Tongue (tissue), 2 donors: Measurements from ENCODE around the gene CPNE4. TPM values are rescaled to one million over a fixed set of nuclear protein-coding genes. Genes with fewer than 3 reads are reported as not detected.
"Not testable (repeated sequence)": the region's sequence is repeated elsewhere in the genome, so short reads cannot be mapped to it uniquely, and the experiment has no call there.

Experiments
- DNase-seq: peaks from one replicate; pipeline ENCODE4 v3.0.0-alpha.2; 2015
- total RNA-seq: library from RNA; depleted of rRNA; stranded (reverse); fragments of >200 nt; gene quantifications from one replicate; pipeline ENCODE4 v1.2.3, GENCODE V29; 2014

The CPNE4 gene
- 1.5 TPM for total RNA-seq

- peak; percentile 88 for DNase-seq
Measured at GRCh38 chr3:132034486-132035464, at the start of gene CPNE4. Gene CPNE4 (minus strand): TSS chr3:132035014.

GRCh38 chr3:132083583-132084279 lies 48.9 kb upstream of the CPNE4 start:
- DNase-seq = no peak

- DNase-seq = no peak
Measured at GRCh38 chr3:132083159-132083558, 48.3 kb upstream of the CPNE4 start.

- no peak for DNase-seq
Measured at GRCh38 chr3:132079147-132079546, 44.3 kb upstream of the CPNE4 start.

GRCh38 chr3:132073771-132074170 lies 39.0 kb upstream of the CPNE4 start:
- no peak for DNase-seq

GRCh38 chr3:132071043-132071442 lies 36.2 kb upstream of the CPNE4 start:
- no peak for DNase-seq

- DNase-seq = no peak
Measured at GRCh38 chr3:132064114-132064513, 29.3 kb upstream of the CPNE4 start.

GRCh38 chr3:132062535-132062934 lies 27.7 kb upstream of the CPNE4 start:
- no peak for DNase-seq

GRCh38 chr3:132055872-132056271 lies 21.1 kb upstream of the CPNE4 start:
- DNase-seq = no peak

GRCh38 chr3:132047209-132047608 lies 12.4 kb upstream of the CPNE4 start:
- no peak for DNase-seq

- not testable (repeated sequence) for DNase-seq
Measured at GRCh38 chr3:132044874-132045273, 10.1 kb upstream of the CPNE4 start.

- no peak for DNase-seq
Measured at GRCh38 chr3:132042681-132043080, 7.9 kb upstream of the CPNE4 start.

GRCh38 chr3:132038198-132038825 lies 3.5 kb upstream of the CPNE4 start:
- DNase-seq = peak; percentile 4

- DNase-seq = no peak
Measured at GRCh38 chr3:132037581-132037980, 2.8 kb upstream of the CPNE4 start.

GRCh38 chr3:132037056-132037455 lies 2.2 kb upstream of the CPNE4 start:
- DNase-seq = no peak

GRCh38 chr3:132034097-132034485 lies 723 bp downstream of the CPNE4 start:
- DNase-seq = no peak

GRCh38 chr3:132033471-132033870 lies 1.3 kb downstream of the CPNE4 start:
- no peak for DNase-seq

- no peak for DNase-seq
Measured at GRCh38 chr3:132032959-132033358, 1.9 kb downstream of the CPNE4 start.

- DNase-seq = peak; percentile 87
Measured at GRCh38 chr3:132029182-132029902, 5.5 kb downstream of the CPNE4 start.

- DNase-seq = no peak
Measured at GRCh38 chr3:132022914-132023313, 11.9 kb downstream of the CPNE4 start.

GRCh38 chr3:132020058-132020457 lies 14.8 kb downstream of the CPNE4 start:
- DNase-seq = no peak

GRCh38 chr3:132017137-132017536 lies 17.7 kb downstream of the CPNE4 start:
- no peak for DNase-seq
